Gastrocnemius medialis (tissue), 4 donors: ENCODE measurements around the gene PFKFB1. TPM values are rescaled to one million over a fixed set of nuclear protein-coding genes. Genes with fewer than 3 reads are reported as not detected.
A peak's percentile ranks its signal among the peaks of the same experiment; 100 is the strongest.

Experiments used
- ATAC-seq, 2 donors: fragments of 150-250 bp; one replicate each; pipeline ENCODE4 v1.9.1; 2016
- DNase-seq, 2 donors: peaks; one replicate each; pipeline ENCODE4 v3.0.0-alpha.2; 2019
- H3K27ac ChIP-seq, 4 donors: fragments of 200-600 bp; sonication (generic); 1 replicate in 1 of 4; 2 replicates in 3 of 4; pipeline ENCODE4 v1.5.1; 2016 to 2018; ENCODE audit warnings: mild to moderate bottlenecking in 2 of 4, moderate library complexity in 1 of 4
- H3K27me3 ChIP-seq, 3 donors: fragments of 200-600 bp; sonication (generic) in 2 of 3; 1 replicate in 1 of 3; 2 replicates in 2 of 3; pipeline versions ENCODE4 v1.5.1 to v1.6.0; 2016 to 2019; ENCODE audit warnings: mild to moderate bottlenecking in 1 of 3, moderate library complexity in 1 of 3
- H3K36me3 ChIP-seq, 2 donors: fragments of 200-600 bp; sonication (generic) in 1 of 2; one replicate each; pipeline ENCODE4 v1.5.1; 2017 to 2018
- H3K4me1 ChIP-seq, 2 donors: fragments of 200-600 bp; sonication (generic) in 1 of 2; one replicate each; pipeline ENCODE4 v1.5.1; 2016 to 2017; ENCODE audit warnings: mild to moderate bottlenecking in 2 of 2
- H3K4me3 ChIP-seq, 4 donors: fragments of 200-600 bp; sonication (generic) in 3 of 4; 1 replicate in 1 of 4; 2 replicates in 3 of 4; pipeline ENCODE4 v1.5.1; 2016 to 2019; ENCODE audit warnings: mild to moderate bottlenecking in 2 of 4
- H3K9me3 ChIP-seq, 3 donors: fragments of 200-600 bp; sonication (generic) in 2 of 3; 1 replicate in 1 of 3; 2 replicates in 2 of 3; pipeline ENCODE4 v1.5.1; 2016 to 2019
- POLR2A ChIP-seq, 2 donors: fragments of 450-650 bp; IDR thresholded peaks; one replicate each; pipeline ENCODE4 v1.6.1; 2017; ENCODE audit warnings: antibody characterized with exemption in 2 of 2, mild to moderate bottlenecking in 2 of 2, moderate library complexity in 2 of 2
- in situ Hi-C, 4 donors: fragments of 200-750 bp; cut with MboI; loops; one replicate each; pipeline versions ENCODE4 v1.15.0 to v1.8.0; 2017; ENCODE audit warnings: low sequenced_read_pairs in 4 of 4
- intact Hi-C: fragments of 100-400 bp; cut with DNase I; formaldehyde crosslinking; loops from one replicate; pipeline ENCODE4 v1.15.1; 2023; ENCODE audit warnings: low total_unique reads
- total RNA-seq, 4 donors: library from RNA; depleted of rRNA; stranded (reverse); fragments of >200 nt; gene quantifications; one replicate each; pipeline versions ENCODE4 v1.1.0 to v1.2.3, GENCODE V29; 2016
- TF ChIP-seq, protein P1 (sequence below), 5 experiments: fragments of 450-650 bp in 3 of 5; fragments of 200-600 bp in 2 of 5; sonication (generic) in 2 of 5; IDR thresholded peaks in 4 of 5; conservative IDR thresholded peaks in 1 of 5; 1 replicate in 4 of 5; 2 replicates in 1 of 5; pipeline ENCODE4 v1.5.1; 2016 to 2019; ENCODE audit warnings: antibody characterized with exemption in 5 of 5, mild to moderate bottlenecking in 3 of 5, moderate library complexity in 3 of 5

Gene PFKFB1
- total RNA-seq, 4 donors from 2014 or later: 4.3 to 40.1 (median 13.9) TPM

DNA sequence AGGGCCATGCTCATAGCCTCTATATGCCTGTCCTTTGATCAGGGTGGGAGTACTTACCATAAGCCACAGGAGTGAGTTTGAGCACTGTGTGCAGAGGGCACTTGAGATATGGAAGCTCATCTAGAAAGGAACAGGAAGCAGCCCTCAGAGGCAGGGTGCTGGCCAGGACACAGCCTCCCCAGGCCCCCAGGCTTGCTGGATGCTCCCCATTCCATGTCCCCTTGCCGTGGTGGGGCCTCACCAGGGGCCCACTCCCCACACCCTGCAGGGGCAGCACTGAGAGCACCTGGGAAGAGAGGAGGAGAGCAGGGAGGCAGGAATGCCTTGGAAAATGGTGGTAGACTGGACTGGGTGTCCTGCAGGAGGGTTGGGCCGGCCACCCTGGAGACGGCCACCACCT, 59.1 kb downstream of the PFKFB1 start:
- ATAC-seq: no peak
- Histone ChIP-seq H3K27ac (no peak overlapping the region), H3K4me1 (no peaks in the 10 kb centered on the region), H3K4me3 (no peak overlapping the region), H3K27me3 (no peaks in the 10 kb centered on the region), H3K36me3 (no peaks in the 10 kb centered on the region), H3K9me3 (no peaks in the 10 kb centered on the region)
- DNase-seq: no peak
- in situ Hi-C loops: no loop called here
- TF ChIP-seq, protein P1, sequence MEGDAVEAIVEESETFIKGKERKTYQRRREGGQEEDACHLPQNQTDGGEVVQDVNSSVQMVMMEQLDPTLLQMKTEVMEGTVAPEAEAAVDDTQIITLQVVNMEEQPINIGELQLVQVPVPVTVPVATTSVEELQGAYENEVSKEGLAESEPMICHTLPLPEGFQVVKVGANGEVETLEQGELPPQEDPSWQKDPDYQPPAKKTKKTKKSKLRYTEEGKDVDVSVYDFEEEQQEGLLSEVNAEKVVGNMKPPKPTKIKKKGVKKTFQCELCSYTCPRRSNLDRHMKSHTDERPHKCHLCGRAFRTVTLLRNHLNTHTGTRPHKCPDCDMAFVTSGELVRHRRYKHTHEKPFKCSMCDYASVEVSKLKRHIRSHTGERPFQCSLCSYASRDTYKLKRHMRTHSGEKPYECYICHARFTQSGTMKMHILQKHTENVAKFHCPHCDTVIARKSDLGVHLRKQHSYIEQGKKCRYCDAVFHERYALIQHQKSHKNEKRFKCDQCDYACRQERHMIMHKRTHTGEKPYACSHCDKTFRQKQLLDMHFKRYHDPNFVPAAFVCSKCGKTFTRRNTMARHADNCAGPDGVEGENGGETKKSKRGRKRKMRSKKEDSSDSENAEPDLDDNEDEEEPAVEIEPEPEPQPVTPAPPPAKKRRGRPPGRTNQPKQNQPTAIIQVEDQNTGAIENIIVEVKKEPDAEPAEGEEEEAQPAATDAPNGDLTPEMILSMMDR (IDR thresholded peaks at IDR 0.05 in 4 of 5, conservative IDR thresholded peaks at IDR 0.05 in 1 of 5): no peak
- TF ChIP-seq POLR2A (IDR thresholded peaks at IDR 0.05): no peak
- intact Hi-C loops: no loop called here

DNA sequence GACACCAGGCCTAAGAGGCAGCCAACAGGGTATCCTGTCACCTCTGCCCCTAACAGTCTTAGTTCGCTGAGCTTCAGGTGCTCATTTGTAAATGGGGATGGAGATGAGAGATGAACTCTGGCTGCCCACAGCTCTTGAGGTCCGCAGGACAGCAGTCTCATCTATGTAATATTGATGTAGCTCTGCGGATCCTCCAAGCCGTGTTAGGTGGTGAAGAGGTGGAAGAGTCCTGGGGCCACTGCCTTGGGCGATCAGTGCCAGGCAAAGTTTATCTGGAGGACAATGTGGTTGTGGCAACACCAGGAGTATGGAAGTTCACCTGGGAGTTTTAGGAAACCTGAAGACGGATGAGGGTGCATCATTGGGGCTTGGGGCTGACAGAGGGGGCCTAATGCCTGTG, 59.9 kb downstream of the PFKFB1 start:
- H3K27me3 ChIP-seq: no peaks in the 10 kb centered on the region
- in situ Hi-C loops: no loop called here
- no peaks in the 10 kb centered on the region for H3K36me3 ChIP-seq
- no peak for DNase-seq
- no peak overlapping the region for H3K4me3 ChIP-seq
- no peaks in the 10 kb centered on the region for H3K4me1 ChIP-seq
- no peak for TF ChIP-seq POLR2A (IDR thresholded peaks at IDR 0.05)
- TF ChIP-seq, protein P1 (IDR thresholded peaks at IDR 0.05 in 4 of 5, conservative IDR thresholded peaks at IDR 0.05 in 1 of 5): no peak
- no peak overlapping the region for H3K27ac ChIP-seq
- ATAC-seq: no peak
- intact Hi-C loops: no loop called here
- H3K9me3 ChIP-seq: no peaks in the 10 kb centered on the region

DNA sequence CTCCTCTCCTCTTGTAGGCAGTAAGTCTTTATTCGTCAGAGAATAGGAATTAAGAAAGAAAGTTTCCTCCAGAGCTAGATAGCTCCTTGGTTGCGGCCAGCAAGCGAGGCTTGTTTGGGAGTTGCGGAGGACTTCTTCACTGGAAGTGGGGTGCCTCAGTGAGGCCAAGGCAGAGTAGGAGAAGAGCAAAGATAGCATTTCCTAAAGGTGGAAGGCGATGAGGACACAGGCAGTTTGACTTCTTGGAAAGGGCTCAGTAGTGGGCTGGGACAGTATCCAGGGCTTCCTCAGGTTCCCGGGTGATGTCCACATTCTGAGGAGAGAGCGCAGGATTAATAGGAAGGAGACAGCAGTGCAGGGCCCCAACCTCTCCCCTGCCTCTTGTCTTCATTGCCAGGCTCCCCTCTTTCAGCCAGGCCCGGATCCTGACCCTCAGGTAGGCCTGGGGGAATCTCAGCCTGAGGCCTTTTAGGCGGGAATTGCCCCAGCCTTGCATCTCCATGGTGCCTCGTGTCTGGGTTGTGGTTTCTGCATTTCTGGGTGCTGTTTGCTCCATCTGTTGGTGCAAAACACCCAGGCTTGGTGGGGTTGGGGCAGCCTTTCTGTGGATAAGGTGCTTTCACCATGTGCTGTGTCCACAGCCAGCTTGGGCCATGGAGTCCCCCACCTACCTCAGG, 60.7 kb downstream of the PFKFB1 start:
- no peak for TF ChIP-seq POLR2A (IDR thresholded peaks at IDR 0.05)
- TF ChIP-seq, protein P1 (IDR thresholded peaks at IDR 0.05 in 4 of 5, conservative IDR thresholded peaks at IDR 0.05 in 1 of 5): no peak
- ATAC-seq (peak in 1 of 2 donors; percentile 60), DNase-seq (no peak)
- Histone ChIP-seq H3K4me1 (no peaks in the 10 kb centered on the region), H3K27me3 (no peaks in the 10 kb centered on the region), H3K4me3 (no peak overlapping the region), H3K36me3 (no peaks in the 10 kb centered on the region), H3K27ac (no peak overlapping the region), H3K9me3 (no peaks in the 10 kb centered on the region)
- in situ Hi-C loops (no loop called here), intact Hi-C loops (no loop called here)

DNA sequence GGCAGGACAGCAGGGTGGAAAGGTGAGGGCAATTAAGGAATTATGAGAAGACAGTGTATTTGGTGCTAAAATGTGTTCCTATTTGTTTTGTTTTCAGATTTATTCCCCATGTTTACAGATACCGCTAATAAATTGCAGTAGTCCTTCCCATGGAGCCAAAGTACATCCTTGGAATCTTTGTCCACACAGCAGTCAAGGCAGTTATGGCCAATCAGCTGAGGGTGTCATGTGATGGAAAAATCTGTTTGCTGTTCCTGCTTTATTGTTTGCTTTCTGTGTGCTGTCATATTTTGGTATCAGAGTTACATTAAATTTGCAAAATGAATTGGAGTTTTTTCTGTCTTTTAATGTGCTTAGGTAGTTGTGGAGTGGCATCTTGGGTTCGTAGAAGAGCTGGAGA, 62.9 kb downstream of the PFKFB1 start:
- DNase-seq (no peak), ATAC-seq (no peak)
- Histone ChIP-seq H3K4me3 (no peak overlapping the region), H3K27ac (no peak overlapping the region), H3K4me1 (no peaks in the 10 kb centered on the region), H3K9me3 (no peaks in the 10 kb centered on the region), H3K27me3 (no peaks in the 10 kb centered on the region), H3K36me3 (no peaks in the 10 kb centered on the region)
- in situ Hi-C loops (no loop called here), intact Hi-C loops (no loop called here)
- TF ChIP-seq, protein P1 (IDR thresholded peaks at IDR 0.05 in 4 of 5, conservative IDR thresholded peaks at IDR 0.05 in 1 of 5): no peak
- TF ChIP-seq POLR2A (IDR thresholded peaks at IDR 0.05): no peak
